GM10847 (cell line): ENCODE data around the gene TCAF1.
A peak's percentile ranks its signal among the peaks of the same experiment; 100 is the strongest.

Experiments used
- POLR2A ChIP-seq: IDR thresholded peaks from 2 replicates; pipeline ENCODE4 v1.6.1; 2011; ENCODE audit not compliant: insufficient read length; ENCODE audit errors: extremely low read depth

Gene TCAF1

GRCh38 chr7:143901668-143902331, at the start of gene TCAF1:
TCAF1 (minus strand) TSS chr7:143902176; CDS start chr7:143876608, 25,568 bp downstream.
- peak; percentile 62 for TF ChIP-seq POLR2A

GRCh38 chr7:143948733-143949132, 46.8 kb upstream of the TCAF1 start:
- no peak for TF ChIP-seq POLR2A

- TF ChIP-seq POLR2A, result no peak
Measured at GRCh38 chr7:143947111-143947510, 45.1 kb upstream of the TCAF1 start.

GRCh38 chr7:143945423-143945822, 43.4 kb upstream of the TCAF1 start:
- no peak for TF ChIP-seq POLR2A

- no peak for TF ChIP-seq POLR2A
Measured at GRCh38 chr7:143938379-143939243, 36.6 kb upstream of the TCAF1 start.

GRCh38 chr7:143936087-143937009, 34.4 kb upstream of the TCAF1 start:
- TF ChIP-seq POLR2A, result no peak

- no peak for TF ChIP-seq POLR2A
Measured at GRCh38 chr7:143934526-143935325, 32.8 kb upstream of the TCAF1 start, which contains the start of gene OR2F2. OR2F2 (plus strand) TSS chr7:143935233; CDS start chr7:143935233, 0 bp downstream.

GRCh38 chr7:143931739-143932138, 29.8 kb upstream of the TCAF1 start:
- no peak for TF ChIP-seq POLR2A

- TF ChIP-seq POLR2A, result no peak
Measured at GRCh38 chr7:143929224-143929920, 27.4 kb upstream of the TCAF1 start.

GRCh38 chr7:143924851-143925250, 22.9 kb upstream of the TCAF1 start:
- TF ChIP-seq POLR2A, result no peak

- no peak for TF ChIP-seq POLR2A
Measured at GRCh38 chr7:143914938-143915652, 13.1 kb upstream of the TCAF1 start.

GRCh38 chr7:143913945-143914615, 12.1 kb upstream of the TCAF1 start:
- TF ChIP-seq POLR2A, result no peak

GRCh38 chr7:143910473-143911248, 8.7 kb upstream of the TCAF1 start:
- no peak for TF ChIP-seq POLR2A
